GM21528 (cell line): ENCODE measurements around the gene LRP1B.

Experiments used
- ATAC-seq: cut with Tn5 transposase; IDR thresholded peaks from one replicate; pipeline ENCODE4 v1.9.1; 2021; ENCODE audit warnings: mild to moderate bottlenecking, moderate library complexity; ENCODE audit not compliant: unreplicated experiment, low FRiP score

LRP1B gene

DNA sequence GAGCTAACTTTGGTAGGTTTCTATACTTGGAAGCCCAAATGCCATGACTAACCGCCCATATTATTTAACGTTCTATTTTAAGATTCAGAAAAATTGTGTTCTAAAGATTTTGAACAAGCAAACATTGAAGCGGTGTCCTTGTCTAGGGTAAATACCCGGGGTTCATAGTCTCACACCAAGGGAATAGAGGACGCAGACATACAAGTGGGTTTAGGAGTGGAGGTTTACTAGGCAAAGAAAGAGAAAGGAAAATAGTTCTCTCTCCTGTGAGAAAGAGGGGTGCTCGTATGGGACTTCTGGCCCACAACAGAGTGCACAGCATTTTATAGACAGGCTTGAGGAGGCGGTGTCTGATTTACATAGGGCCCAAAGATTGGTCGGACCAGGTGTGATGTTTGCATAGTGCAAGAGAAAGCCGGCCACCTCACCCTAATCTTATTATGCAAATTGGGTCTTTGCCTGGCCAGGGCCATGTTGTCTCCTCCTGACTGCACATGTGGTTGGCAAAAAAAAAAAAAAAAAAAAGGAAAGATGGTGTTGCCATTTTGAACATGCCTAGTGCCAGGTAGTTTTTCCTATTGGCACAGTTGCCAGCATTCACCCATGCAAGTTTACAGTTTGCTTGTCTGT, 1062.6 kb downstream of the LRP1B start:
- ATAC-seq, result no peak

GRCh38 chr2:141065042-141065441, 1065.8 kb downstream of the LRP1B start:
- ATAC-seq, result no peak

DNA sequence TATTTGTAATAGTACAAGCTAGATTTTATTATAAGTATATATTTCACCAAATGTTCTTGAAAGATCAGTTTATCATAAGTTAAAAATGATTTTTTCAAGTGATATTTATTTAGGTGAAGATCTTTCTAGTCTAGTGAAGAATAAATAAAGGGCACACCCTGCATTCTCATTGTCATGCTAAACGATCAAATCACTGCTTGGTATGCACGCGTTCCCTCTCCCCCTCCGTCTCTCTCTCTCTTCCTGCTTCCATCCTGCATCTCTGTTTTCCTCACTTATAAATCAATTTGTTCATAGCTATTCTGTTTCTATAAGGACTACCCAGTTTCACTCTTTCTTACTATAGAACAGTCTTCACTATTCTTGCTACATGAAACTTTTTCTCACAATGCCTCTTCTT, 1067.4 kb downstream of the LRP1B start:
- no peak for ATAC-seq

- ATAC-seq, result no peak
Measured at GRCh38 chr2:141062443-141062842, 1068.4 kb downstream of the LRP1B start.

DNA sequence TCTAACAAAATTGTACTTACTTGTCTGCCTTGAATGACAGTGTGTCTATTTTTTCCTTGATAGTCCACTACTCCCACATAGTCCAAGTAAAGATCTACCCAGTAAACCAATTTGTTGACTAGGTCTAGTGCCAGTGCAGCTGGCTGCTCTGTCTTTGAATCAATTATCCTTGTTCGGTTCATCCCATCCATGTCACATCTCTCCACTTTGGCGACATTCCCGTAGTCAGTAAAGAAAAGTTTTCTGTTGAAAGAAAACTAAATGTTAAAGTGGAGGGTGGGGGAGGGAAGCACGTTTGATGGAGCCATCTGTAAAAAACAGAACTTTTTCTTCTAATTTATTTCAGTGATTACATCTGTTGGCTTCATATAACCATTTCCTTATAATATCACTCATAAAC, 1068.8 kb downstream of the LRP1B start:
- ATAC-seq, result no peak

- ATAC-seq, result no peak
Measured at GRCh38 chr2:141058556-141058955, 1072.3 kb downstream of the LRP1B start.

DNA sequence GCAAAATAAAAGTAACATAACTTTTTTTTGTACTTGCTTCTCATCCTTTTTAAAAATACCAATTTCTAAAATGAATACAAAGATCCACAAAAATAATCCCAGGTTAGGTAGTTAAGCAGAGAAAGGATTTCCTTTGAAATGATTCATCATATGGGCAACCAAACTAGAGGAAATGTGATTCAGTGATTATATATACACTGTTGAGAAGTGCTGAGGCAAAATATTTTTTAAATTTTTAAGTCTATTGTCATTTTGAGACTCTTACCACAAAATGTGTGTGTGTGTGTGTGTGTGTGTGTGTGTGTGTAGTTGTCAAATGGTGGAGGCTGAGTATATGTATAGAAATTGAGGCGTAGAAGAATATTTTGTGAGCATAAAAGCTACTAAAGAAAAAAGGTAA, 1075.3 kb downstream of the LRP1B start:
- no peak for ATAC-seq

- no peak for ATAC-seq
Measured at GRCh38 chr2:141048951-141049350, 1081.9 kb downstream of the LRP1B start.

DNA sequence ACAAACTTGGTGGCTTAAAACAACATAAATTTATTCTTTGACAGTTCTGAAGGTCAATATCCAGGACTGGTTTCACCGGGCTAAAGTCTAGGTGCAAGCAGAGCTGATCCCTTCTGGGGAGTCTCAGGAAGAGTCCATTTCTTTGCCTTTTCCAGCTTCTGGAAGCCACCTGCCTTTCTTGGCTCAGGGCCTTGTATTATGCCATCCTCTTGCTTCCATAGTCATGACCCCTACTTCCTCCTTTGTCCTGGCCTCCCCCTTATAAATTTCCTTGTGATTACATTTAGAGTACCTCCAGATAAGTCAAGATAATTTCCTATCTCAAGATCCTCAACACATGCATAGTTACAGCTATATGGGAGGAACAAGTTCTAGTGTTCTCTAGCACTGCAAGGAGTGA, 1089.5 kb downstream of the LRP1B start:
- no peak for ATAC-seq

GRCh38 chr2:141038341-141038740, 1092.5 kb downstream of the LRP1B start:
- no peak for ATAC-seq

DNA sequence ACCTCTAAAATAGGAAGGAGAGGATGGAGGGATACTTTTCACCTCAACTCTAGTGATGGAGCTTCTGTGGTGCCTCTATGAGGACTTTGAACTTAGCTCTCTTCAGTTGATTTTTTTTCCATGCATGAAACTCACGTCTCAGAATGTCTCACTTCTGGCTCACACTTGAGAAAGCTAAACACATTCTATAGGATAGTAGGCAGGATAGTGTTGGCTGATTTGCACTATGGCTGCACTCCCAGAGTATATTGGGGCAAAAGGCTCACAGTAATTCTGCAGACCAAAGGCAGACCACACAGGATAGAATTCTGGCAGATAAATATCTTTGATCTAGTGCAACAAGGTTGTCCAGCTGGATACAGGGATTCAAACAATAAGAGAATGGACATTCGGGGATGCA, 1093.5 kb downstream of the LRP1B start:
- no peak for ATAC-seq

- no peak for ATAC-seq
Measured at GRCh38 chr2:141035846-141036420, 1094.9 kb downstream of the LRP1B start.

GRCh38 chr2:141029428-141030078, 1101.3 kb downstream of the LRP1B start:
- no peak for ATAC-seq

- ATAC-seq, result no peak
Measured at GRCh38 chr2:141027221-141027620, 1103.6 kb downstream of the LRP1B start.

DNA sequence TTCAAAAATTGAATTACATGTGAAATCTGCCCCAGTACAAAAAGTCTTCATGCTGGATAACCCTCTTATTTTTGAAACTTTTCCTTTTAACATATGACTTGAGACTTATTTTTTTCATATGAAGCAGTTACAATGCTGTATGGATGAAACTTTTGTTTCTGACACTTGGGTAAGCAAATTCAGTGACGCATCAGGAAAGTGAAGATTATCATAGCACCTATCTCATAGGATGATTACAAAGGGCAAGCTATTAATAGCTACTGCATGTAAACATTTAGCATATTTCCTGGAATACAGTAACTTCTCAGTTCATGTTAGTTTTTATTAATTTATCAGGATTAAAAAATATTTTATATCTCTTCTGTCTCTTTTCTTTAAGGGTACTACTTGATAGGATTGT, 1109.2 kb downstream of the LRP1B start:
- no peak for ATAC-seq

DNA sequence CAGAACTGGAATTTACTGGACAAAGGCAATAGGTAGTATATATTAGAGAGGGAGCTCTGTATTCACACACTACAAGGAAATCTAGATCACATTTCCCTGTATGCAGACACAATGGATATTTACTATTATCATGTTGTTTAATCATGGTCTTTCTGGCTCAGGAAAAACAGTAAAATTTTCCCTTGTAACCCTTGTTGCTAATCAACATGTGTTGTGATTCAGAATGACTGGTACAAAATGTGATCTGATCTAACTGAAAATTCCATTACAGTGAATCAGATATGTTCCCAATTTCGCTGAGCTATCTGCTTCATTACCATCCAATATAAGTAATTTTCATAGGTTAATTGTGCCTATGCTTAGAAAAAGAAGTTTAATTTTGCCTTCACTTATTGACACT, 1109.7 kb downstream of the LRP1B start:
- no peak for ATAC-seq

GRCh38 chr2:141020346-141020745, 1110.5 kb downstream of the LRP1B start:
- no peak for ATAC-seq

GRCh38 chr2:141015341-141016047, 1115.3 kb downstream of the LRP1B start:
- no peak for ATAC-seq

DNA sequence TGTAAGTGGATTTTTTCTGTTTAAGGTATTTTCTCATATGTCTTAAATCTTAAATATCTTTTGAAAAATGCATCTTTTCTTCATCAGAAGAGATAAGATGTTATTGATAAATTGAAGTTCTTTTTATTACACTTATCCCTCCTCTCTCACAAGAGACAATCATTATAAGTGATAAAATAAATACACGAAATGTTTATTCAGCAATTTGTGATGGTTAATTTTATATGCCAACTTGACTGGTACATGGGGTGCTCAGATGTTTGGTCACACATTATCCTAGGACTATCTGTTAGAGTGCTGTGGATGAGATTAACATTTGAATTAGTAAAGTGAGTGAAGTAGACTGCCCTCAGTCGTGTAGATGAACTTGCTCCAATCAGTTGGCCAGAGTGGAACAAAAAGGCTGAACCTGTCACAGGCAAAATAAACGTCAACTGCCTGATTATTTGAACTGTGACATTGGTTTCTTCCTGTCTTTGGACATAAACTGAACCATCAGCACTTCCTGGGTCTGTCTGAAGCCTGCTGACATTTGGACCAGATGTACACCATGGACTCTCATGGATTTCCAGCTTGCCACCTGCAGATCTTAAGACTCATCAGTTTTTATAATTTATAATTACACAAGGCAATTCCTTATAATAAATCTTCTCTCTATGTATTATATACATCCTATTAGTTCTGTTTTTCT, 1126.7 kb downstream of the LRP1B start:
- ATAC-seq, result no peak

DNA sequence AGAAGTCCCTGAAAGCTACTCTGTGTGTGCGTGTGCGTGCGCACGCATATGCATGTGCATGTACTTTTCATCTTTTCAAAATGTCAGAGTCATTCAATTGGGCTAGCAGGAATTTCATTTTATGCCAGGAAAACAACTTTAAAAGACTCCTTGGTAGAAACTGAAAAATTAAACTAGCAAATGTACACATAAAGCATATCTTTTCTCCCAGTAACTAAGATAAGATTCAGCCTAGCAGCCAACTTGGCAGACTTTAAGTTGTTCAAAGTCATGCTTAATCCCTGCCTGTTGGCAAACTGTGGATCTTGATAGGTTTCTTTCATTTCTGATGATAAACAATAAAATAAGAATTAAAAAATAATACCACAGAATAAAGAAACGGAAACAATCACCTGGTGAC, 1129.1 kb downstream of the LRP1B start:
- no peak for ATAC-seq

GRCh38 chr2:140998577-140998976, 1132.2 kb downstream of the LRP1B start:
- ATAC-seq, result no peak
